ENCODE measurements around the gene UBE2R2.
A peak's percentile ranks its signal among the peaks of the same experiment; 100 is the strongest.
"Not testable (repeated sequence)": the region's sequence is repeated elsewhere in the genome, so short reads cannot be mapped to it uniquely, and the experiment has no call there.

UBE2R2 gene, protein sequence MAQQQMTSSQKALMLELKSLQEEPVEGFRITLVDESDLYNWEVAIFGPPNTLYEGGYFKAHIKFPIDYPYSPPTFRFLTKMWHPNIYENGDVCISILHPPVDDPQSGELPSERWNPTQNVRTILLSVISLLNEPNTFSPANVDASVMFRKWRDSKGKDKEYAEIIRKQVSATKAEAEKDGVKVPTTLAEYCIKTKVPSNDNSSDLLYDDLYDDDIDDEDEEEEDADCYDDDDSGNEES

DNA sequence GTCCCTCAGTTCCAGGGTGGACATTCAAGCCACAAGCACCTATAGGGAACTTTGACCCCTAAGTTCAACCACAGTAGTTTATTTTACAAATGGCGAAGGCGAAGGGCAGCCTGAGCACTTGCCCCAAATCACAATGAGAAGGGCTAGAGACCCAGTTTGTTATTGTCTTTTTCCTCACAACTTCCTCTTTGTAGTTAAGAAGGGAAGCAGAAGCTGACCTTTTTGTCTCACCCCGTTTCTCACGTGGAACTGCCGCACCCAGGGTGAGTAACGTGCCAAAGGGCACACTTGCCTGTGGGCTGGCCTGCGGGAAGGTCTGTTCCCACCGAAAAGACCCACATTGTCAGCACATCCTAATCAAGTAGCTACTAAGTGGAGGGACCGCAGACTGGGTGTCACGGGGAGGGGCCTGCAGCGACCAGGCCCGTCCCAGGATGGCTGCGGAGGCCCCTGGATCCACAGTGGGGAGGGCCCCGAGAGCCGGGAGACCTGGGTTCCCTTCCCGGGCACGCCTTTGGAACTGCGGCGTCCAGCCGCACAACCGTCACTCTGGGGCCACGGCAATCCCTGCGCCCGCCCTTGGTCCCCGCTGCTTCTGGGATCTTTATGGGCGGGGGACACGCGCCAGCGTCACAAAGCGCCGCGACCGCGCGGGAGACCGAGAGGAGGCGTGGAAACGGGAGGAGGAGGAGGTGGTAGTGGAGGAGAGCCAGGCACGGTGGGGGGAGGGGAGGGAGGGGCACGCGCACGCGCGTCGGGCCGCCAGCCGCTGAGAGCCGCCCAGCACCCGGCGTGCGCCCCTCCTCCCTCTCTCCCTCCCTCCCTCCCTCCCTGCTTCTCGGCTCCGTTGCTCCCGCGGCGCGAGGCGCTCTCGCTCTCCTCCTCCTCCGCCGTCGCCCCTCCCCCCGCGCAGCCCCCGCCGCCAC, at the start of gene UBE2R2:
UBE2R2 (plus strand) TSS at position 834 of the 926 bp plus-strand sequence. CDS start 598 bp downstream, outside the sequence.
- DNase-seq (ENCODE audit: low read depth), result peak; percentile 93

- DNase-seq (ENCODE audit: low read depth), result not testable (repeated sequence)
Measured at GRCh38 chr9:33770156-33770880, 46.6 kb upstream of the UBE2R2 start.

GRCh38 chr9:33773135-33773534, 43.8 kb upstream of the UBE2R2 start:
- DNase-seq (ENCODE audit: low read depth), result not testable (repeated sequence)

DNA sequence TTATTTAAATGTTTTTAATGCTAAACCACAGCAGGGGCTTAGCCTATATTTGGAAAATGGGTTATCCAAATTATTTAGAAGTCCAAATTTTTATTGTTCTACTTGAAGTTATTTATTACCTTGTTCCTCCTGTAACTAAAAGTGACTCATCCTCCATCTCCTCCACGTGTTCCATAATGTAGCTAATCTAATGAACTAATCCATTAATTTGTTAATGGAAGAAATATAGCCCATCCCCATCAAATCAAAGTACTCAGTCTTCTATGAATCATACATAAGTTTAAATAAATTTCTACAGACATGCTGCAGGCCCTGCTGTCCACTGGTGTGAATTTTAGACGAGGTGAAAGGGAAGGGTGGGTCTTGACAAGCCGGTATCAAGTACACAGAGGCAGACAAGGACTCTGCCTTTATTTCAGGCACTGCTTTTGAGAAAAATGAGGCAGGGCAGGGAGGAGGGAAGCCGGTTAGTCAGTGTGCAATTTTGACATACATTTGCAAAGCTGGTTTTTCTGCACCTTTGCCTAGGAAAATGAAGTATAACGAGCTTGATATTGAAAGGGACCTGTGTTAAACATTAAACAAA, 42.8 kb upstream of the UBE2R2 start:
- not testable (repeated sequence) for DNase-seq (ENCODE audit: low read depth)

GRCh38 chr9:33776578-33776977, 40.4 kb upstream of the UBE2R2 start:
- no peak for DNase-seq (ENCODE audit: low read depth)

GRCh38 chr9:33778700-33779351, 38.1 kb upstream of the UBE2R2 start:
- DNase-seq (ENCODE audit: low read depth), result peak; percentile 9

- DNase-seq (ENCODE audit: low read depth), result no peak
Measured at GRCh38 chr9:33780276-33780675, 36.7 kb upstream of the UBE2R2 start.

DNA sequence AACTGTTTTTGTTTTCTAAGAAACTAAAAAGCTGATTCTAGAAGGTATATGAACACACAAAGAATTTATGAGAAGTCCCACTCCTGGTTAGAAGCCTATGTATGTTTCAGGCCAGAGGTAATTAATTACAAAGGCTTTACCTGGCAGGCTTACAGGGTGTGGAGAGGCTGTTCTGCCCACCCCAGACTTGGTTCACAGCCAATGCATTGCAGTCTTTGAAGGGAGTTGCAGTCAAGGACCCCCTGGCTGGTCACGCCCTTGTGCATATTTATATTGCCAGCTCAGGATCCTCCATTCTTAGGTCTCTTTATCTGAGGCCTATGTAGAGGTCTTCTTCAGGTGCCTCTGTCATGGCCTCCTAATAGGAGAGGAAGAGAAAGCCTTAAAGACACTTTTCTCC, 35.2 kb upstream of the UBE2R2 start:
- DNase-seq (ENCODE audit: low read depth), result no peak

DNA sequence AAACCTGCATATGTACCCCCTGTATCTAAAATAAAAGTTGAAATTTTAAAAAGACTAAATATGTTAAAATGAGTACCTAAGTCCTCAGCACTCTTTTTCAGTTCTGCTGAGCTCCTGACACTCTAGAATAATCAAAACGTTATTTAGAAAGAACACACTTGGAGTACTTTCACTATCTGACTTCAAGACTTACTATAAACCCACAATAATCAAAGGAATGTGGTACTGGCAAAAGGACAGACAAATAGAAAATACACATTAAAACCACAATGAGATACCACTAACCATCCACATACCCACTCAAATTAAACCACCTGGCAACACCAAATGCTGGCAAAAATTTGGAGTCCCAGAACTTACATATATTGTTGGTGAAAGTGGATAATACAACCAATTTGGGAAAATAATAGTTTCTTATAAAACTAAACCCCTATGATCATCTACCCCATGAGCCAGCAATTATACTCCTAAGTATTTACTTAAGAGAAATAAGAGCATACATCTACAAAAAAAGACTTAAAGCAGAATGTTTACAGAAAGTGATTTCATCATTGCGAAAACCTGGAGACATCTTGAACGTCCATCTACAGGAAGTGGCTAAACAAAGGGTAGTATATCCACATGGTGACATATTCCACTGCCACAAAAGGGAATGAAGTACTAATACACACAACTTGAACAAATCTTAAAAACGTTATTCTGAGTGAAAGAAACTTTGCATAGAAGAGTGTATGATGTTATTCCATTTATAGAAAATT, 34.4 kb upstream of the UBE2R2 start:
- no peak for DNase-seq (ENCODE audit: low read depth)

- no peak for DNase-seq (ENCODE audit: low read depth)
Measured at GRCh38 chr9:33785914-33786313, 31.0 kb upstream of the UBE2R2 start.

DNA sequence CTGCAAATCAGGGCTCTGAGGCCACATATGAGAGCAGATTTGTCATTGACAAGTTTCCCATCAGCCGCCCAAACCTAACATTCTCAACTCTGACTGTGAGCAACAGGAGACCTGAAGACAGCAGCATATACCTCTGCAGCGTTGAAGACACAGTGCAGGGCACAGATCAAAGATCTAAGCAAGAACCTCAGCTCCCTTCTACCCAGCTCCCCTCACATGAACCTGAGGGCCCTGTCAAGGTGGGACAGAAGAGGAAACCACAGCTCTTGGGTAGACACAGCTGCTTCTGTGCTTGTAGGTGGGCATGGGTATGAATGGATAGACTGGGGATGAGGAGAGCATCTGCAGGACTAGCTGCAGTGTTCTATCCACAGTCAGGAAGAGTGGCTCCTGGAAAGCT, 30.3 kb upstream of the UBE2R2 start:
- DNase-seq (ENCODE audit: low read depth), result no peak

GRCh38 chr9:33787839-33788238, 29.1 kb upstream of the UBE2R2 start:
- DNase-seq (ENCODE audit: low read depth), result no peak

DNA sequence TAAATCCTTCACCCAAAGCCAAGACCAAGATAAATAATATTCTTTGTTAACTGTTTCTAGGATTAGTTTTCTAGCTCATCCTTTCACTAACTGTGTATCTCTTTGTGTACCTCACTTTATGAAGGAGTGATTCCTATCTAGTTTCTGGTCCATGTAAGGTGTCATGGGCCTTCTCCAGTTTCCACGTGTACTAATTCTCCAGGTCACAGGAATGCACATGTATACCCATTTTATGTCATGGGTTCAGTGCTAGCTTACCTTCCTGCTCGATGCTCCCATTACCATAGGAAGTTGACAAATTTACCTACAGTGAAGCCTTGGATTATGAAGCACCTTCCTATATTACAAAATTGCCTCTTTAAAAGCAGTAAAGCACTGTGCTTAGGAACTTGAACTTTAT, 27.5 kb upstream of the UBE2R2 start:
- DNase-seq (ENCODE audit: low read depth), result not testable (repeated sequence)

- no peak for DNase-seq (ENCODE audit: low read depth)
Measured at GRCh38 chr9:33791117-33791516, 25.8 kb upstream of the UBE2R2 start.

DNA sequence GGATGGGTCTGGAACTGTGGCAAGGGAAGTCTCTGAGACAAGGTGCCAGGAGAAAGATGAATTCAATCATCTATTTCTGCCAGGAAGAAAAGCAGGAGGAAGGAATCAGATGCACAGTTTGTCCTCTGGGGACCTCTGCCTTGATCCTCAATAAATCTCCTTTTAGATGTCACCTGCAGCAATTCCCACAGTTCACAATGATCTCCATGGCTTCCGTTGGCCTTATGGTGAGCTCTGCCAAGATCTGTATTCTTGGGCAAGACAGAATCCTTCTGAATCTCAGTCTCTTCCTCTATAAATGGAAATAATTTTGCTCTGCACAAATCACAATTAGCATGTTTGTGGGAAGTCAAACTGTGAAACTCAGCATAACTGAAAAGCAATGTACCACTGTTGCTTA, 23.5 kb upstream of the UBE2R2 start:
- DNase-seq (ENCODE audit: low read depth), result not testable (repeated sequence)

GRCh38 chr9:33794560-33794959, 22.4 kb upstream of the UBE2R2 start:
- no peak for DNase-seq (ENCODE audit: low read depth)

DNA sequence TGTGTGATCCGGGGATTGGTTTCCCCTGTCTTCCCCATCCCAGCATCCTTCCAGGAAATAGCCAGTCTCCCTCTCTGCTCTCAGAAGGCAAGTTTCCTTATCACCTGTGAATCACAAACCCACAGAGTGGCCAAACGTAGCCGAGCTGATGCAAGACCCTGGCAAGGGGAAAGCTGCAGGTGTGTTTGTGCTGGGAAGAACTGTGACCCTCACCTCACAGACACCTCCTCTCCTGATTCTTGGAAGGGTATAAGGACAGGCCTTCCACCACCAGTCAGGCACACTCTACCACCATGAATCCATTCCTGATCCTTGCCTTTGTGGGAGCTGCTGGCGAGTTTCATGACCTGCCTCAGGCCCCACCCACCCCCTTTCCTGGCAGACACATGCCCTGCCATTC, 21.7 kb upstream of the UBE2R2 start, which contains the start of gene PRSS3:
PRSS3 (plus strand) TSS at position 281 of the 400 bp plus-strand sequence; CDS start at position 294, 13 bp downstream.
- DNase-seq (ENCODE audit: low read depth), result no peak

GRCh38 chr9:33795819-33796218, 21.1 kb upstream of the UBE2R2 start:
- DNase-seq (ENCODE audit: low read depth), result no peak

GRCh38 chr9:33796679-33797078, 20.3 kb upstream of the UBE2R2 start:
- DNase-seq (ENCODE audit: low read depth), result not testable (repeated sequence)

- DNase-seq (ENCODE audit: low read depth), result no peak
Measured at GRCh38 chr9:33797837-33798236, 19.1 kb upstream of the UBE2R2 start.

- no peak for DNase-seq (ENCODE audit: low read depth)
Measured at GRCh38 chr9:33798545-33798944, 18.4 kb upstream of the UBE2R2 start.
